Measurements from ENCODE around the gene ADGRV1. TPM values are rescaled to one million over a fixed set of nuclear protein-coding genes. Genes with fewer than 3 reads are reported as not detected.

ADGRV1 gene
- total RNA-seq, 1 donor from 2014 or later: 0.99 TPM

DNA sequence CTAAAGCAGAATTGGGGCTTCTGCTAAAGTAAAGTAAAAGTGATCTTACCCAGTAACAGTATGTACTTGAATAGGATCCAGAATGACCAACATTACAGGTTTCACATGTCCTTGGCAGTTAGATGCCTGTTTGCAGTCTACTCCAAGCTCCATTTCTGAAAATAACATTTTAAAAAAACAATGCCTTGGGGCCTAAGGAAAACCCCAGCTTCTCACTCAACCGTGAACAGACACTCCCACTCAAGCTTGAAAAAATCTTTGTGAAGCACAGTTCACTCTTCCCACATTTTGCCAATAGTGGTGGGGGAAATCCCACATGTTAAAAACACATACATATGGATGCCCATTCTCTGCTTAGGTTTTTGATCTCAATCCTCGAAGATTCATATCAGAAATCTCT is 520.4 kb downstream of the ADGRV1 start:
- peaks cover 8% of the 10 kb centered on the region for H3K27me3 Mint-ChIP-seq (ENCODE audit: unreplicated experiment)
- H3K36me3 Mint-ChIP-seq (ENCODE audit: unreplicated experiment): peaks cover 2% of the 10 kb centered on the region
- H3K4me1 Mint-ChIP-seq (ENCODE audit: unreplicated experiment): peaks cover 13% of the 10 kb centered on the region
- H3K27ac Mint-ChIP-seq (ENCODE audit: unreplicated experiment): no peak overlapping the region
- no peak for DNase-seq (ENCODE audit: extremely low spot score, unreplicated experiment)
- H3K4me3 Mint-ChIP-seq (ENCODE audit: unreplicated experiment): no peak overlapping the region
- no peaks in the 10 kb centered on the region for H3K9me3 Mint-ChIP-seq (ENCODE audit: unreplicated experiment)
- TF ChIP-seq, protein P1, sequence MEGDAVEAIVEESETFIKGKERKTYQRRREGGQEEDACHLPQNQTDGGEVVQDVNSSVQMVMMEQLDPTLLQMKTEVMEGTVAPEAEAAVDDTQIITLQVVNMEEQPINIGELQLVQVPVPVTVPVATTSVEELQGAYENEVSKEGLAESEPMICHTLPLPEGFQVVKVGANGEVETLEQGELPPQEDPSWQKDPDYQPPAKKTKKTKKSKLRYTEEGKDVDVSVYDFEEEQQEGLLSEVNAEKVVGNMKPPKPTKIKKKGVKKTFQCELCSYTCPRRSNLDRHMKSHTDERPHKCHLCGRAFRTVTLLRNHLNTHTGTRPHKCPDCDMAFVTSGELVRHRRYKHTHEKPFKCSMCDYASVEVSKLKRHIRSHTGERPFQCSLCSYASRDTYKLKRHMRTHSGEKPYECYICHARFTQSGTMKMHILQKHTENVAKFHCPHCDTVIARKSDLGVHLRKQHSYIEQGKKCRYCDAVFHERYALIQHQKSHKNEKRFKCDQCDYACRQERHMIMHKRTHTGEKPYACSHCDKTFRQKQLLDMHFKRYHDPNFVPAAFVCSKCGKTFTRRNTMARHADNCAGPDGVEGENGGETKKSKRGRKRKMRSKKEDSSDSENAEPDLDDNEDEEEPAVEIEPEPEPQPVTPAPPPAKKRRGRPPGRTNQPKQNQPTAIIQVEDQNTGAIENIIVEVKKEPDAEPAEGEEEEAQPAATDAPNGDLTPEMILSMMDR (IDR thresholded peaks at IDR 0.05): no peak

DNA sequence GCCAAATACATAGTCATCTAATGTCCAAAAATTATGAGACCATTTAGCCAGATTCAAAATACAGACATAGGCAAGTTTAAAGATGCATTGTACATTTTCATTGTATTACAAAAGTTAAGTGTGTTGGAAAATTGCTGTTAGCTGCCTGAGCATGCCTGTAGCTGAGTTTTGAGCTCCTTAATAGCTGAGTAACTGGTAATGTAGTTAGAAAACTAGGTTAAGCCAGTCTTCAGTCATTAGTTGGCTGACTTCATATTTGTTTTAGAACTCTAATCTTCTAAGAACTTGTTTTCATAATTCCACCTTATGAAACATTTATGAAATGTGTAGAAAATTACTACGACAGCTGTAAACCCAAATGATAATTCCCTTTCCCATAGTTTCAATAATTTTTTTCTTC is 531.2 kb downstream of the ADGRV1 start:
- Mint-ChIP-seq H3K4me3 (ENCODE audit: unreplicated experiment) (no peak overlapping the region), H3K36me3 (ENCODE audit: unreplicated experiment) (no peaks in the 10 kb centered on the region), H3K9me3 (ENCODE audit: unreplicated experiment) (no peaks in the 10 kb centered on the region), H3K27ac (ENCODE audit: unreplicated experiment) (no peak overlapping the region), H3K4me1 (ENCODE audit: unreplicated experiment) (no peaks in the 10 kb centered on the region), H3K27me3 (ENCODE audit: unreplicated experiment) (peaks cover 10% of the 10 kb centered on the region)
- TF ChIP-seq, protein P1 (IDR thresholded peaks at IDR 0.05): no peak
- no peak for DNase-seq (ENCODE audit: extremely low spot score, unreplicated experiment)

DNA sequence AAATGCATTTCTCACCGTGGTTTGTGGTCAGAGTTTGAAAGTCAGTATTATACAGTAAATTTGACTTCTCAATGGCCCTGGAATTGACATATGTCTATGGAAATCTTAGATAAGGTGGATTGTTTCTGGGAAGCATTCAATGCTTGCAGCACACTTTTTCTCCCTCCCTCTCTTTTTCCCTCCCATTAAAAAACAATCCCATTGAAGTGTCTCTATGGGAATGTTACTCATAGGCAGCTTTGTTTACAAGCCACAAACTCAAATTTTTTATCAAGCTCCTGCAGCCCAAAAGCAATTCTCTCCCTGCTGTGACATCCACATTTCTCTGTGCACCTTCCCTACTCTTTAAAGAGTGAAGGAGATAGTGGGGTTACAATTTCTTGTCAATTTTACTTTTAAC is 532.4 kb downstream of the ADGRV1 start:
- Mint-ChIP-seq H3K9me3 (ENCODE audit: unreplicated experiment) (no peaks in the 10 kb centered on the region), H3K27me3 (ENCODE audit: unreplicated experiment) (peaks cover 10% of the 10 kb centered on the region), H3K4me1 (ENCODE audit: unreplicated experiment) (no peaks in the 10 kb centered on the region), H3K36me3 (ENCODE audit: unreplicated experiment) (no peaks in the 10 kb centered on the region), H3K27ac (ENCODE audit: unreplicated experiment) (no peak overlapping the region), H3K4me3 (ENCODE audit: unreplicated experiment) (no peak overlapping the region)
- DNase-seq (ENCODE audit: extremely low spot score, unreplicated experiment): no peak
- TF ChIP-seq, protein P1 (IDR thresholded peaks at IDR 0.05): no peak

DNA sequence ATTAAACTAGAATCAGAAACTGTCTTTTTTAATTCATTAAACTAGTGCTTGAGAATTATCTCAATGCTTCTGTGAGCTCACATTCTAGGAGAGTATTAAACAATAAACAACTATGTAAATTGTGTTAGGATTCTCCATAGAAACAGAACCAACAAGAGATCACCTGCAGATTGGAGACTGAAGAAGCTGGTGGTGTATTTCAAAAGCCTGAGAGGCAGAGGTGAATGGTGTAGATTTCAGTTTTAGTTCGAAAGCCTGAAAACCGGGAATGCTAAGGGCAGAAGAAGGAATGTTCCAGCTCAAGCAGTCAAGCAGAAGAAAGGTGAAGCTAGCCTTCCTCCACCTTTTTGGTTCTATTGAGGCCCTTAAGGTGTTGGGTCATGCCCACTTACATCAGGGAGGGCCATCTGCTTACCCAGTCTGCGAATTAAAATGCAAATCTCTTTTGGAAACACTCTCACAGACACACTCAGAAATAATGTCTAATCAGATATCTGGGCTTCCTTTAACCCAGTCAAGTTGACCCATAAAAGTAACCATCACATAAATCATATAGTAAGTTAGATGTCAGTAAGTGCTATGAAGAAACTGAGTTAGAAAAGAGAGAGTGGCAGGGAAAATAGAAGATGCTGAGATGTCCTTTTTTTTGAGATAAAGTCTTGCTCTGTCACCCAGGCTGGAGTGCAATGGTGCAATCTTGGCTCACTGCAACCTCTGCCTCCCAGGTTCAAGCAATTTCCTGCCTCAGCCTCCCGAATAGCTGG is 533.1 kb downstream of the ADGRV1 start:
- TF ChIP-seq, protein P1 (IDR thresholded peaks at IDR 0.05): no peak
- no peak overlapping the region for H3K4me3 Mint-ChIP-seq (ENCODE audit: unreplicated experiment)
- H3K4me1 Mint-ChIP-seq (ENCODE audit: unreplicated experiment): no peaks in the 10 kb centered on the region

DNA sequence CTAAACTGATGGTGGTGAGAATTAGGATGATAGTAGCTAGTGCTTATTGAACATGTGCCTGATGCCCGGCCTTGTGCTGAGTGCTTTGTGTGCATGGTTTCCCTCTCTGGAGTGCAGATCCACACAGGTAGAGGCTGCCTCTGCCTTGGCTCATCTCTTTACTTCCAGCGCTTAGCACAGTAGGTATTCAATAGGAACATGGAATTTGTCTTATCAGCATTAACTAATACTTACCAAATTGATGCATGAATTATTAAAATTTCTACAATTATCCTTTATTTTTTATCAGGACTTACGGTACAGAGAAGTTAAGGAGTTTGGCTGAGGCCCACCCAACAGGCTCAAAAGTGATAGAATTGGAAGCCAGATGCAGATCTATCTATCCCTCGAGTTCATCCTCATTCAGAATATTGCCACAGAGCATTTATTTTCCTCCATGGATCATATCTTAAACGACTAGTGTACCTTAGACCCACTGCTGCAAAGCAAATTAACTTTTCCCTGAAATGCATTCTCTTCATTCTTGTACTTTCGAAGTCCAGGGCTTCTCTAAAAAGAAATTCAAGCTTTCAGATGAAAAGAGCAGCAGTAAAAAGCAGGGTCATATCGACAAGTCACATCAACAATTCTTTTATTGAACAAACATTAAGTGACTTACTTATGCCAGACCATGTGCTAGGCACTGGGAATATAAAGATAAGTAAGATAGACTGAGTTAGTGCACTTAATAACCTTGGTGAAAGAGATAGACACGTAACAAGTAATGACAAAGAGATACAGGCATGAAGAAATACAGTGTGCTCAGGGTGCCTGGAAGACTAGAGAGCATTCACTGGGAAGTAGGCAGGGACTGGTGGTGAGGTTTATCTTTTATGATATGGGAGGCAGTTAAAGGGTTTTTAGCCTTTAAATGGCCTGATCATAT is 534.5 kb downstream of the ADGRV1 start:
- Mint-ChIP-seq H3K4me3 (ENCODE audit: unreplicated experiment) (no peak overlapping the region), H3K27ac (ENCODE audit: unreplicated experiment) (no peak overlapping the region), H3K4me1 (ENCODE audit: unreplicated experiment) (no peaks in the 10 kb centered on the region), H3K9me3 (ENCODE audit: unreplicated experiment) (no peaks in the 10 kb centered on the region), H3K27me3 (ENCODE audit: unreplicated experiment) (peaks cover 9% of the 10 kb centered on the region), H3K36me3 (ENCODE audit: unreplicated experiment) (no peaks in the 10 kb centered on the region)
- TF ChIP-seq, protein P1 (IDR thresholded peaks at IDR 0.05): no peak
- DNase-seq (ENCODE audit: extremely low spot score, unreplicated experiment): no peak

More for the DNA sequence above, 533.1 kb downstream of the ADGRV1 start:
- DNase-seq (ENCODE audit: extremely low spot score, unreplicated experiment): no peak
- Mint-ChIP-seq H3K9me3 (ENCODE audit: unreplicated experiment) (no peaks in the 10 kb centered on the region), H3K27me3 (ENCODE audit: unreplicated experiment) (peaks cover 10% of the 10 kb centered on the region), H3K36me3 (ENCODE audit: unreplicated experiment) (no peaks in the 10 kb centered on the region), H3K27ac (ENCODE audit: unreplicated experiment) (no peak overlapping the region)
